Measurements from ENCODE around the gene BRAT1.

- TF ChIP-seq CTCF (IDR thresholded peaks at IDR 0.05) (no peak), EZH2 (IDR thresholded peaks at IDR 0.05; ENCODE audit: borderline replicate concordance, insufficient read depth, low read depth, low read length, poor library complexity, severe bottlenecking) (no peak)
Measured at GRCh38 chr7:2580636-2581035, 25.3 kb upstream of the BRAT1 start.

All from B cell (primary cell).